Keratinocyte (primary cell): ENCODE data around the gene EPS8L2.

ENCODE experiments used
- CTCF ChIP-seq, 3 experiments: IDR thresholded peaks in 1 of 3; conservative IDR thresholded peaks in 1 of 3; optimal IDR thresholded peaks in 1 of 3; 2 replicates in 2 of 3; 3 replicates in 1 of 3; pipeline versions ENCODE3 to v1.5.1; 2011; ENCODE audit warnings: low read length in 3 of 3, mild to moderate bottlenecking in 3 of 3, moderate library complexity in 2 of 3, control low read depth in 1 of 3, inconsistent platforms in 1 of 3; ENCODE audit not compliant: insufficient read depth in 2 of 3; ENCODE audit errors: extremely low read depth in 1 of 3
- EZH2 ChIP-seq: IDR thresholded peaks from one replicate; pipeline ENCODE4 v1.6.1; 2012; ENCODE audit warnings: inconsistent platforms, mild to moderate bottlenecking, low read length, moderate library complexity

GRCh38 chr11:748007-748359, 42.0 kb downstream of the EPS8L2 start:
- TF ChIP-seq CTCF (optimal IDR thresholded peaks at IDR 0.05 in 1 of 3, IDR thresholded peaks at IDR 0.05 in 1 of 3, conservative IDR thresholded peaks at IDR 0.05 in 1 of 3; ENCODE audit: extremely low read depth in 1 of 3, insufficient read depth in 2 of 3, low read length in 3 of 3) (no peak), EZH2 (no peak)
